A549 (cell line): ENCODE measurements around the gene CDH4.

Source experiments
- CEBPB ChIP-seq, 2 experiments: fragments of >200 bp in 1 of 2; sonication (Bioruptor Twin) in 1 of 2; formaldehyde crosslinking in 1 of 2; IDR thresholded peaks; 2 replicates each; pipeline ENCODE4 v1.6.1; 2012 to 2016
- HEYL ChIP-seq: fragments of 250-450 bp; sonication (Bioruptor Pico); IDR thresholded peaks from 2 replicates; pipeline ENCODE4 v1.8.0; 2021; ENCODE audit warnings: mild to moderate bottlenecking, moderate library complexity
- KDM1A ChIP-seq: fragments of 200-600 bp; sonication (generic); IDR thresholded peaks from 2 replicates; pipeline ENCODE4 v1.6.1; 2016; ENCODE audit warnings: low read depth, mild to moderate bottlenecking
- KDM5A ChIP-seq: fragments of 200-600 bp; sonication (generic); IDR thresholded peaks from 2 replicates; pipeline ENCODE4 v1.6.1; 2016; ENCODE audit warnings: antibody characterized with exemption, mild to moderate bottlenecking
- PHF8 ChIP-seq: fragments of 200-600 bp; sonication (generic); IDR thresholded peaks from 2 replicates; pipeline ENCODE4 v1.6.1; 2016; ENCODE audit warnings: low read depth, mild to moderate bottlenecking, antibody characterized with exemption, moderate library complexity, borderline replicate concordance
- POLR2A ChIP-seq: IDR thresholded peaks from 2 replicates; pipeline ENCODE4 v1.6.1; 2012; ENCODE audit warnings: mild to moderate bottlenecking, low read length
- RAD21 ChIP-seq, 2 experiments: fragments of >200 bp in 1 of 2; sonication (Bioruptor Twin) in 1 of 2; formaldehyde crosslinking in 1 of 2; IDR thresholded peaks in 1 of 2; conservative IDR thresholded peaks in 1 of 2; 2 replicates in 1 of 2; 3 replicates in 1 of 2; pipeline ENCODE4 v1.6.1; 2012 to 2018; ENCODE audit warnings: inconsistent platforms in 1 of 2
- RCOR1 ChIP-seq: fragments of 150-350 bp; IDR thresholded peaks from 2 replicates; pipeline ENCODE4 v1.6.1; 2014; ENCODE audit warnings: antibody characterized with exemption, low read length, low read depth
- RFX5 ChIP-seq: fragments of 450-650 bp; IDR thresholded peaks from 2 replicates; pipeline ENCODE4 v1.7.1; 2014; ENCODE audit warnings: antibody characterized with exemption, mild to moderate bottlenecking, moderate library complexity
- TP53 ChIP-seq: fragments of 250-450 bp; sonication (Bioruptor Pico); IDR thresholded peaks from 2 replicates; pipeline ENCODE4 v1.5.0; 2021; ENCODE audit warnings: mild to moderate bottlenecking, moderate library complexity
- ZSCAN20 ChIP-seq: fragments of 250-450 bp; sonication (Bioruptor Pico); IDR thresholded peaks from 2 replicates; pipeline ENCODE4 v1.8.0; 2022; ENCODE audit warnings: mild to moderate bottlenecking, moderate library complexity
- TF ChIP-seq, protein P1 (sequence below): IDR thresholded peaks from 2 replicates; pipeline ENCODE4 v1.6.1; 2012
- TF ChIP-seq, protein P2 (sequence below): fragments of >200 bp; sonication (Bioruptor Twin); formaldehyde crosslinking; IDR thresholded peaks from 3 replicates; pipeline ENCODE4 v1.5.1; 2016
- TF ChIP-seq, protein P3 (sequence below): fragments of 450-650 bp; IDR thresholded peaks from 2 replicates; pipeline ENCODE4 v1.6.1; 2014; ENCODE audit warnings: antibody characterized with exemption

GRCh38 chr20:61638802-61639585 is 386.9 kb downstream of the CDH4 start:
- TF ChIP-seq CEBPB (IDR thresholded peaks at IDR 0.05) = no peak
- no peak for TF ChIP-seq TP53 (CRISPR knock-in tag)
- TF ChIP-seq KDM1A = no peak
- no peak for TF ChIP-seq HEYL (CRISPR knock-in tag)
- no peak for TF ChIP-seq KDM5A
- TF ChIP-seq, protein P1, sequence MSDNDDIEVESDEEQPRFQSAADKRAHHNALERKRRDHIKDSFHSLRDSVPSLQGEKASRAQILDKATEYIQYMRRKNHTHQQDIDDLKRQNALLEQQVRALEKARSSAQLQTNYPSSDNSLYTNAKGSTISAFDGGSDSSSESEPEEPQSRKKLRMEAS = no peak
- TF ChIP-seq, protein P2, sequence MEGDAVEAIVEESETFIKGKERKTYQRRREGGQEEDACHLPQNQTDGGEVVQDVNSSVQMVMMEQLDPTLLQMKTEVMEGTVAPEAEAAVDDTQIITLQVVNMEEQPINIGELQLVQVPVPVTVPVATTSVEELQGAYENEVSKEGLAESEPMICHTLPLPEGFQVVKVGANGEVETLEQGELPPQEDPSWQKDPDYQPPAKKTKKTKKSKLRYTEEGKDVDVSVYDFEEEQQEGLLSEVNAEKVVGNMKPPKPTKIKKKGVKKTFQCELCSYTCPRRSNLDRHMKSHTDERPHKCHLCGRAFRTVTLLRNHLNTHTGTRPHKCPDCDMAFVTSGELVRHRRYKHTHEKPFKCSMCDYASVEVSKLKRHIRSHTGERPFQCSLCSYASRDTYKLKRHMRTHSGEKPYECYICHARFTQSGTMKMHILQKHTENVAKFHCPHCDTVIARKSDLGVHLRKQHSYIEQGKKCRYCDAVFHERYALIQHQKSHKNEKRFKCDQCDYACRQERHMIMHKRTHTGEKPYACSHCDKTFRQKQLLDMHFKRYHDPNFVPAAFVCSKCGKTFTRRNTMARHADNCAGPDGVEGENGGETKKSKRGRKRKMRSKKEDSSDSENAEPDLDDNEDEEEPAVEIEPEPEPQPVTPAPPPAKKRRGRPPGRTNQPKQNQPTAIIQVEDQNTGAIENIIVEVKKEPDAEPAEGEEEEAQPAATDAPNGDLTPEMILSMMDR = no peak
- no peak for TF ChIP-seq RAD21 (conservative IDR thresholded peaks at IDR 0.05 in 1 of 2, IDR thresholded peaks at IDR 0.05 in 1 of 2)
- no peak for TF ChIP-seq PHF8
- TF ChIP-seq, protein P3, sequence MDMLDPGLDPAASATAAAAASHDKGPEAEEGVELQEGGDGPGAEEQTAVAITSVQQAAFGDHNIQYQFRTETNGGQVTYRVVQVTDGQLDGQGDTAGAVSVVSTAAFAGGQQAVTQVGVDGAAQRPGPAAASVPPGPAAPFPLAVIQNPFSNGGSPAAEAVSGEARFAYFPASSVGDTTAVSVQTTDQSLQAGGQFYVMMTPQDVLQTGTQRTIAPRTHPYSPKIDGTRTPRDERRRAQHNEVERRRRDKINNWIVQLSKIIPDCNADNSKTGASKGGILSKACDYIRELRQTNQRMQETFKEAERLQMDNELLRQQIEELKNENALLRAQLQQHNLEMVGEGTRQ = no peak
- no peak for TF ChIP-seq RFX5
- TF ChIP-seq POLR2A = no peak
- TF ChIP-seq RCOR1 = no peak
- no peak for TF ChIP-seq ZSCAN20 (CRISPR knock-in tag)
